ENCODE results near the gene EML2. TPM values are rescaled to one million over a fixed set of nuclear protein-coding genes. Genes with fewer than 3 reads are reported as not detected.
"Not testable (repeated sequence)": the region's sequence is repeated elsewhere in the genome, so short reads cannot be mapped to it uniquely, and the experiment has no call there.

EML2 gene
- total RNA-seq, 1 donor from 2014 or later, result 207 TPM

DNA sequence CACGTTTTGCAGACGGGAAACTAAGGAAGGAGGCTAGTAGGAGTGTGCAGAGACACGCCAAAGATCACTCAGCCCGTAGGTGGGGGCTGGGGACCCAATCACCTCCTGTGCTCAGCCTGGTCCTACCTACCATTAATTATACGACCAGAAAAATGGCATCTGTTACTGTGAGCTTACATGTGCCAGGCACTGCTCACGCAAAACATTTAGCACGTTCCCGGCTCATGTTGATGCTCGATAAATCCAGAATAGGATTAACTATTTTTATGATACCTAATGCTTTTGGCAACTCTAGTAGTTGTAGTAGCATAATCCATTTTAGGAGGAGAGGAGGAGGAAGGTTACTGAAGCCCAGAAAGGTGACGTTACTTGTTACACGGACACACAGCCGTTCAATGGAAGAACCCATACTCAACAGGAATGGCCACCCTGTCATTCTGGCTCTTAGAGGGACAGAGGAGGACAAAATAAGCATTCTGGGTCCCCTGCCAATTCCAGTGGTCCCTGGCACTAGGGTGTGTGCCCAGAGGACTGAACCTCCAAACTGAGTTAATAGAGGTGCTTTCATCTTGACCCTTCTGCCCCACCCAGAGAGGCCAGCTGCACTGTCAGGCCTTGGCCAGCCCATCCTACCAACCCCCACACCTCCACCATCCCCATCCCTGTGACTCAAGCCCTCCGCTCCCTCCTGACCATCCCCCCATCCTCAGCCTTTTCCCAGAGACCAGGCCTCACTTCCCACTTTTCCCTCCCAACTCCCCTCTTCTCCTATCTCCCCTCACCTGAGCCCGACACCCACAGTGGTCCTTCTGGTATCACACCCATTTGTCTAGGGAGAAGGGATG is 5.0 kb upstream of the EML2 start:
- no peak for DNase-seq (ENCODE audit: low spot score)
- H3K4me3 Mint-ChIP-seq (ENCODE audit: low read depth), result peak overlapping the region; percentile 26
- H3K9me3 Mint-ChIP-seq, result no peaks in the 10 kb centered on the region
- peaks cover 26% of the 10 kb centered on the region for H3K4me1 Mint-ChIP-seq (ENCODE audit: low read depth)
- H3K36me3 Mint-ChIP-seq (ENCODE audit: low read depth), result peaks cover 11% of the 10 kb centered on the region
- H3K27ac Mint-ChIP-seq, result peak overlapping the region; percentile 22
- intact Hi-C loops (cut with micrococcal nuclease), result loop anchor here (1.0 to 5.0 kb wide), 4 partner anchors 37 to 222 kb away; partner anchors contain the start of genes ERCC1 and OPA3
- no peaks in the 10 kb centered on the region for H3K27me3 Mint-ChIP-seq (ENCODE audit: low read depth)

DNA sequence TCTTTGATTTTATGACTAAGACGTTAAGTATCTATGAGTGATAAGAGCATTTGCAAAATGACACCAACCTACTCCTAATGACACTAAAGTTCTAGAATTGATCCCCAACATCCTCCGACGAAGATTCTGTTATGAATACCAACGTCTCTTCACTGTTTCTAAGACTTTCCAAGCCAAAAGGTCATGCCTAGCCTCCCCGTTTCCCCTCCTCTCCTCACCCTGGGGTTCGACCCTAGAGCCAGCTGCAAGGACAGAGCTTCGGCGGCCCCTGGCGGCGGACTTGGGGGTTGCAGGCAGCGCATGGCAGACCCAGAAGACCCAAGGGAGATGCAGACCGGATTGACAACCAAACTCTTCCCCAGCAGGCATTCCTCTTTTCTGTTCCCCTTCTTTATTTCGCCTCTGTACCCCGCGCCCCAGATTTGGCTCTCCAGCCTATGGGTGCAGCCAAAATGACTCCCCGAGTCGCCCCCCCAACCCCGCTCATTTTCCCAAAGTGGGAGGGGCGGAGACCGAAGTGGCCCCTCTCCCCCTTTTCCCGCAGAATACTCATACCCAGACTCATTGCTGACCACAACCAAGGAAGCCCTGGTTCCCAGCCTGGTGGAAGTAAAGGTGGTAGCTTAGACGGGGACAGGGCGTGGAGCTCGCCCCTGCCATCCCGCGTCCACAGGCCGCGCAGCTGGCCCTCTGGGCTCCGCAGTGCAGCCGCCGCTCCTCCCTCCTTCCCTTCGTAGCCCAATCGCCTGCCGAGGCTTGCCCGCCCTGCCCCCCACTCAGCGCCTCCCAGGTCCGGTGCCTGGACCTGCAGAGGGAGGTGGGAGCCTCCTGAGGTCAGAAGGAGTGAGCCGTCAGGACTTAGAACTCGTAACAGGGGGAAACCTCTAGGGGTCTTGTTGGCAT is 4.1 kb upstream of the EML2 start:
- Mint-ChIP-seq H3K4me3 (ENCODE audit: low read depth) (peak overlapping the region; percentile 64), H3K4me1 (ENCODE audit: low read depth) (peaks cover 33% of the 10 kb centered on the region), H3K36me3 (ENCODE audit: low read depth) (peaks cover 18% of the 10 kb centered on the region), H3K27me3 (ENCODE audit: low read depth) (no peaks in the 10 kb centered on the region), H3K9me3 (no peaks in the 10 kb centered on the region), H3K27ac (peak overlapping the region; percentile 98)
- intact Hi-C loops (cut with micrococcal nuclease), result loop anchor here (1.0 to 5.0 kb wide), 4 partner anchors 36 to 221 kb away; partner anchors contain the start of genes ERCC1 and OPA3
- peak; percentile 86 for DNase-seq (ENCODE audit: low spot score)

DNA sequence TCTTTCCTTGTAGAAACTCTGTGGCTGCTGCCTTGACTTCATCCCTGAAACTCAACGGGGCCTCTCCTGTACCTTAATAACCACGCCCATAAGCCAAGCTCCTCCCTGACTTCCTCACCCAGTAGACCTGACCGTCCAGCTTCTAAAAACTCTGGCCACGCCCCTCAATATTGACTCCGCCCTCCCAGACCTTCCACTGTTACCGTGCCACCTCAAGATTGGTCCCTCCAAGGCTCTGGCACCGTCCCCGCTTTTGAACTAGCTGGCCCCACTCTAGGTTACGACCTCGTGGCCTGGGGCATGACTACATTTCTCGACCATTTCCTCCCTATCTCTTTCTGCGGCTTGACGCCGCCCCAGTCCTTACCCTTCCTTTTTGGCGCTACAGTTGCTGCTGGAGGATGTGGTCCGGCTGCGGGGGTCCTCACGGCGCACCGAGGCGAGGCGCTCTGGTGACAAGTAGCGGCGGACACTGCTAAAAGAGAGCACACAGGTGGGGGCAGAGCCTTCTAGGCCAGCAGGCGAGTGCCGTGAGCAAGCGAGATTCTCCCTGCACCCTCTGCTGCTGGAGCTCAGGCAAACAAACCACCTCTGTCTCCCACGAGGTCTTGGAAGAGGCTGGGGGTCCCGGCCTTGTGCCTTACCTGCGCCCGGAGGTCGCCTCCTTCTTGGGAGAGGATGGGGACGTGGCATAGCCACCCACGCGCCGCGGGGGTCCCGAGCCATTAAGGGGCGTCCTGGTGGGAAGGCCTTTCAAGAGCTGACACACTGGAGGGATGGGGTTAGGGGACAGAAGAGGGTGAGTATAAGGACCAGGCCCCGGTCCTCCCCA is 2.3 kb upstream of the EML2 start:
- Mint-ChIP-seq H3K27me3 (ENCODE audit: low read depth) (no peaks in the 10 kb centered on the region), H3K9me3 (no peaks in the 10 kb centered on the region), H3K36me3 (ENCODE audit: low read depth) (peaks cover 26% of the 10 kb centered on the region), H3K4me1 (ENCODE audit: low read depth) (peaks cover 32% of the 10 kb centered on the region), H3K27ac (peak overlapping the region; percentile 98), H3K4me3 (ENCODE audit: low read depth) (peak overlapping the region; percentile 79)
- peak; percentile 81 for DNase-seq (ENCODE audit: low spot score)
- intact Hi-C loops (cut with micrococcal nuclease), result loop anchor here (1.0 to 5.0 kb wide), 7 partner anchors 11 to 219 kb away; partner anchors contain the start of genes ERCC1 and QPCTL

DNA sequence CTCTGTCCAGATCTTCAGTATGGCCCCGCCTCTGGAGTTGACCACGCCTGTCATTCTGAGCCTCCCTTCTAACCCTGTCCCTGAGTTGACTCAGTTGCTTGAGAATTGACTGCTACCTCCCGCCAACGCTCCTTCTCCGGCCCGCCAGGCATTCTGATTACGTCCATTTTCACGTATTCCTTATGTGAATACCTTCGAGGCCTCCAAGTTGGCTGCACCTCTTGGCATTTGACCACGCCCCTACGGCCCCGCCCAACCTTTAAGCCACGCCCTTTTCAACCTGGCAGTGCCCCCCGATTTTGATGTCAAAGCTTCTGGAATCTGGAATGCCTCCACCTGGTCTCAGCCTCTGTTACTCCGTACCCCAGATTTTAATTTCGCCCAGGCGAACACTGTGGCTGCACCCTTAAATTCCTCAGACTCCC is 1.7 kb upstream of the EML2 start:
- peak overlapping the region; percentile 98 for H3K27ac Mint-ChIP-seq
- intact Hi-C loops (cut with micrococcal nuclease), result loop anchor here (1.0 to 5.0 kb wide), 3 partner anchors 11 to 219 kb away; partner anchors contain the start of gene ERCC1
- H3K4me1 Mint-ChIP-seq (ENCODE audit: low read depth), result peaks cover 30% of the 10 kb centered on the region
- peaks cover 32% of the 10 kb centered on the region for H3K36me3 Mint-ChIP-seq (ENCODE audit: low read depth)
- no peak for DNase-seq (ENCODE audit: low spot score)
- H3K27me3 Mint-ChIP-seq (ENCODE audit: low read depth), result no peaks in the 10 kb centered on the region
- H3K9me3 Mint-ChIP-seq, result no peaks in the 10 kb centered on the region
- H3K4me3 Mint-ChIP-seq (ENCODE audit: low read depth), result peak overlapping the region; percentile 79

DNA sequence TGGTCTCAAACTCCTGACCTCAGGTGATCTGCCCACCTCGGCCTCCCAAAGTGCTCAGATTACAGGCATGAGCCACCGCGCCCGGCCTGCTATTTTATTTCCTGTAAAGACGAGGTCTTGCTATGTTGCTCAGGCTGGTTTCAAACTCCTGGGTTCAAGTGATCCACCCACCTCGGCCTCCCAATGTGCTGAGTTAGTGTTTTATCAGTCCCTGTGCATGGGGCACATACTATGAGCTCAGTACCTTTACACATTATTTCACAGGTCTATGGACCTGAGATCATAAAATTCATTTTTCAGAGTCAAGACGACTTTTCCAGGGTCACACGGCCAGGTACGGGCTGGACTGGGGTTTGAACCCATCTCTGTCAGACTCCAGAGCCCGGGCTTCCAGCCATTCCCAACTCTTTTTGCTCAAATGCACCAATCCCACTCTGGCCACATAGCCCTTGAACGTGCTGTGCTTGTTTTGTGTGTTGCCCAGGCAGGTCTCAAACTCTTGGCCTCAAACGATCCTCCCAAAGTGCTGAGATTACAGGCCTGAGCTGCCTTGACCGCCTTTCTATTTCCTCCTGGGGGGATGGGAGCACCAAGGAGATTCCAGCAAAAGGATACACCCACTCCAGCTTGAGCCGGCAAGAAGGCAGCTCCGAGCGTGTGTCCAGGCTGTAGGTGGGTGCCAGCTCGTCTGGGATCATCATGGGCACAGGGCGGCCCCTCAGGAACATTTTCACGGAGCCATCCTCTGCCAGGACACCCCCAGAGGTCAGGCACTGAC is 1.1 kb downstream of the EML2 start:
- Mint-ChIP-seq H3K9me3 (no peaks in the 10 kb centered on the region), H3K27me3 (ENCODE audit: low read depth) (no peaks in the 10 kb centered on the region), H3K27ac (no peak overlapping the region), H3K4me3 (ENCODE audit: low read depth) (peak overlapping the region; percentile 95), H3K4me1 (ENCODE audit: low read depth) (peaks cover 20% of the 10 kb centered on the region), H3K36me3 (ENCODE audit: low read depth) (peaks cover 38% of the 10 kb centered on the region)
- intact Hi-C loops (cut with micrococcal nuclease), result no loop called here
- DNase-seq (ENCODE audit: low spot score), result no peak

DNA sequence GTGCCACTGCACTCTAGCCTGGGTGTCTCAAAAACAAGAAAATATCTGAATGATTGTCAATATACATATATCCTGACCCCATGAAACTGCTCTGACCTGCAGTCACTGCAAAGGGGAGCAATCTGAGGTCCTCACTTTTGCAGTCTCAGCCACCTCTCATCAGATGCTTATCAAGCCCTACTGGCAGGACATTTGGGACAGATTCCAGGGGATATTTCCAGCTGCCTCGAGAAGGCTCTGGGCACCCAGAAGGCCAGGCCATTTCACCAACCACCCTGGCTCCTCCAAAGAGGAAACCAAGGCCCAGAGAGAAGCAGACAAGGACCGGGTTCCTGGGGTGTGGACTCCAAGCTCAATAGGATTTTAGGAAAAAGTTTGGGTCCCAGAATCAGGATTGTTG is 2.3 kb downstream of the EML2 start:
- peaks cover 20% of the 10 kb centered on the region for H3K4me1 Mint-ChIP-seq (ENCODE audit: low read depth)
- H3K4me3 Mint-ChIP-seq (ENCODE audit: low read depth), result no peak overlapping the region
- H3K27me3 Mint-ChIP-seq (ENCODE audit: low read depth), result no peaks in the 10 kb centered on the region
- H3K36me3 Mint-ChIP-seq (ENCODE audit: low read depth), result peaks cover 44% of the 10 kb centered on the region
- no peak for DNase-seq (ENCODE audit: low spot score)
- H3K9me3 Mint-ChIP-seq, result no peaks in the 10 kb centered on the region
- no peak overlapping the region for H3K27ac Mint-ChIP-seq
- intact Hi-C loops (cut with micrococcal nuclease), result no loop called here

DNA sequence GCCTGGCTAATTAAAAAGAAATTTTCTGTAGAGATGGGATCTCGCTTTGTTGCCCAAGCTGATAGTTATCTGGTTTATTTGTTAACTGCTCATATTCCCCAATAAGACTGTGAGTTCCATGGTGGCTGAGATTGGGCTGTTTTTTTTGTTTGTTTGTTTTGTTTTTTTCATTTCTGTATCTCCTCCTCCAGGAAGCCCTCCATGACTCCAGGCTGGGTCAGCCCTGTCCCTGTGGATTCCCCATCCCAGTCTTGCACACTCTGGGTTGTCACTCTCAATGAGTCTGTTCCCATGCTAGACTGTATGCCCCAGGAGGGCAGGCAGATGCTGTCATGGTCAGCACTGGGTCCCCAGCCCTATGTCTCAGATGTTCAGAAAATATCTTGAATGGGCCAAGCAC is 2.9 kb downstream of the EML2 start:
- Mint-ChIP-seq H3K9me3 (no peaks in the 10 kb centered on the region), H3K27me3 (ENCODE audit: low read depth) (no peaks in the 10 kb centered on the region), H3K36me3 (ENCODE audit: low read depth) (peaks cover 43% of the 10 kb centered on the region), H3K27ac (no peak overlapping the region), H3K4me1 (ENCODE audit: low read depth) (peaks cover 19% of the 10 kb centered on the region), H3K4me3 (ENCODE audit: low read depth) (no peak overlapping the region)
- DNase-seq (ENCODE audit: low spot score), result no peak
- intact Hi-C loops (cut with micrococcal nuclease), result no loop called here

DNA sequence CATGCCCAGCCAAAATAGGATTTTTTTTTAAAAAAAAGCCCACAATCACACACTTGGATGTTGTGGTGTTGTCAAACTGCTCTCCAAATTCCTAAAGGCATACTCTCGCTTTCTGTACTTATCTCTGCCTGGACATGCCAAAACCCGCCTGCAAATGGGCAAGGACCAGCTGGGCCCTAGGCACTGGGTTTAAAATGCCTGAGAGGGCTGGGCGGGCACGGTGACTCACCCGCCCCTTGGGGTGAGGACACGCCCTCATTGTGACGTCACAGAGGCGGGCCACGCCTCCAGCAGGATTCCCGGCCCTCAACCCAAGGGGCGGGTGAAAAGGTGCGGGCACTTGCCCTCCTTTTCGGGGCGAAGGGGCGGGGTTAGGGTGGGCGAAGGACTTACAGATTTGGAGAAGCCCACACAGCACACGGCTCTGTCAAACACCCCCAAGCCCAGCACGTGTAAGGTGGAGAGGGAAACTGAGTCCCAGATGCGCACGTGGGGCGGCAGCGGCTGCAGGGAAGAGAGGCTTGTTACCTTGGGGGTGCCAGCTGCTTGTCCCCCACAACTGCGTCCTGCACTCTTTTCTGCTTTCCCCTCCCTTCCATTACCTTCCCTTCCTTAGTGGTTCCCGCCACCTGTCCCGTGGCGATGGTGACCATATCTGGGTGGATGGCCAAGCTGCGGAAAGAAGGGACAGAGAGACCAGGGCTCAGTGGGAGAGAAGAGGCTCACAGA is 6.6 kb downstream of the EML2 start:
- peaks cover 14% of the 10 kb centered on the region for H3K4me1 Mint-ChIP-seq (ENCODE audit: low read depth)
- intact Hi-C loops (cut with micrococcal nuclease), result no loop called here
- peaks cover 45% of the 10 kb centered on the region for H3K36me3 Mint-ChIP-seq (ENCODE audit: low read depth)
- H3K27me3 Mint-ChIP-seq (ENCODE audit: low read depth), result no peaks in the 10 kb centered on the region
- no peak overlapping the region for H3K4me3 Mint-ChIP-seq (ENCODE audit: low read depth)
- H3K27ac Mint-ChIP-seq, result peak overlapping the region; percentile 35
- no peaks in the 10 kb centered on the region for H3K9me3 Mint-ChIP-seq
- DNase-seq (ENCODE audit: low spot score), result no peak

DNA sequence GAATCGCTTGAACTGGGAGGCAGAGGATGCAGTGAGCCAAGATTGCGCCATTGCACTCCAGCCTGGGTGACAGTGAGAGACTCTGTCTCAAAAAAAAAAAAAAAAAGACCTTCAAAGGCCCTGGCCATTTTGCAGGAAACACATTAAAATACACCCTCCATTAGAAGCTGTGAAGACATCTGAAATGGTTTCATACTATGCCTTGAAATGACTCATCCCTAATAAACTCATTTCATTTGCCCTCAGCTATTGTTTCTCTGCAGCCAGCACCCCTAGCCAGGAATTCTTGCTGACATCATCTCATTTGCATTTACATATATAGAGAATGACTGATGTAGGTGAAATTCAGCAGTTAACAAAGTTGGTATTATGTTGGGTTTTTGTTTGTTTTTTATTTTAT is 8.7 kb downstream of the EML2 start:
- no peak overlapping the region for H3K4me3 Mint-ChIP-seq (ENCODE audit: low read depth)
- H3K36me3 Mint-ChIP-seq (ENCODE audit: low read depth), result peaks cover 54% of the 10 kb centered on the region
- no peaks in the 10 kb centered on the region for H3K9me3 Mint-ChIP-seq
- intact Hi-C loops (cut with micrococcal nuclease), result loop anchor here (1.0 kb wide), 1 partner anchor 11 kb away; no protein-coding TSS in a partner anchor
- peak overlapping the region; percentile 46 for H3K27ac Mint-ChIP-seq
- peaks cover 14% of the 10 kb centered on the region for H3K4me1 Mint-ChIP-seq (ENCODE audit: low read depth)
- DNase-seq (ENCODE audit: low spot score), result no peak
- no peaks in the 10 kb centered on the region for H3K27me3 Mint-ChIP-seq (ENCODE audit: low read depth)

DNA sequence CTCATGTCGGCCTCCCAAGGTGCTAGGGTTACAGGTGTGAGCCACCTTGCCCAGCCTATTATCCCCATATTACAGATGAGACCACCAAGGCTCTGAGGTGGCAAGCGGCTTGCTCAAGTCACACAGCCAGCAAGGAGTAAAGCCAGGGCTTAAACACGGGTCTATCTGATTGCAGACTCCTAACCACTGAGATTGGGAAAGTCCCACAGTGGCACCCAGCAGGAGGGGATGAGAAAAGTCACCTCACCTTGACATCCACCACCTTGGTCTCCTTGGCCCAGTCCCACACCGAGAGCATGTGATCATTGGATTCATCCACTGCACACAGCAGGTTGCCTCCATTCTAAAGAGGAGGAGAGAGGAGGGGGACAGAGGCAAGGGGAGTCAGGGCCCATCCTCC is 9.5 kb downstream of the EML2 start:
- Mint-ChIP-seq H3K4me1 (ENCODE audit: low read depth) (peaks cover 14% of the 10 kb centered on the region), H3K9me3 (no peaks in the 10 kb centered on the region), H3K36me3 (ENCODE audit: low read depth) (peaks cover 58% of the 10 kb centered on the region), H3K4me3 (ENCODE audit: low read depth) (no peak overlapping the region), H3K27ac (peak overlapping the region; percentile 62), H3K27me3 (ENCODE audit: low read depth) (no peaks in the 10 kb centered on the region)
- no peak for DNase-seq (ENCODE audit: low spot score)
- intact Hi-C loops (cut with micrococcal nuclease), result loop anchor here (1.0 kb wide), 1 partner anchor 12 kb away; no protein-coding TSS in a partner anchor

DNA sequence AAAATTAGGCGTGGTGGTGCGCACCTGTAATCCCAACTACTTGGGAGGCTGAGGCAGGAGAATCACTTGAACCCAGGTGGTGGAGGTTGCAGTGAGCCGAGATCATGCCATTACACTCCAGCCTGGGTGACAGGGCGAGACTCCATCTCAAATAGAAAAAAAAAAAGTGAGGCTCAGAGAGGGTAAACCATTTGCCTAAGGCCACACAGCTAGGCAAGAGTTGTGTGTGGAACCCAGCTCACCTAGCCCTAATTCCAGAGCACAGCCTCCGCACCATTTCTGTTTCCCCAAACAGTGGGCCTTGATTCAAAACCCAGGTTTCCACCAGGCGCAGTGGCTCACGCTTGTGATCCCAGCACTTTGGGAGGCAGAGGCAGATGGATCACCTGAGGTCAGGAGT is 11.0 kb downstream of the EML2 start:
- H3K27ac Mint-ChIP-seq; intact Hi-C loops (cut with micrococcal nuclease); H3K27me3 Mint-ChIP-seq (ENCODE audit: low read depth); H3K9me3 Mint-ChIP-seq; DNase-seq (ENCODE audit: low spot score); H3K4me3 Mint-ChIP-seq (ENCODE audit: low read depth): not testable (repeated sequence)
- Mint-ChIP-seq H3K4me1 (ENCODE audit: low read depth) (peaks cover 14% of the 10 kb centered on the region), H3K36me3 (ENCODE audit: low read depth) (peaks cover 66% of the 10 kb centered on the region)

Data from activated T-helper 2 cell treated with anti-CD3 and anti-CD28 coated beads, Interferon-gamma antibody, Interleukin-2, Interleukin-4, amounts not matched to agents 10 μg/mL and 5 μg/mL and 100 μg/mL, durations not matched to agents 14 hours and 24 hours and 36 hours (primary cell).